IMR-90 (cell line): ENCODE results near the gene CTDSP1. TPM values are rescaled to one million over a fixed set of nuclear protein-coding genes. Genes with fewer than 3 reads are reported as not detected.

Experiments used
- ATAC-seq: fragments of 200-7000 bp; cut with Tn5 transposase; 2 replicates; pipeline ENCODE4 v1.9.1; 2020; ENCODE audit warnings: low read depth, mild to moderate bottlenecking, moderate library complexity
- BruUV-seq: library from RNA; stranded (reverse); fragments of 400-500 nt; replicated peaks from 2 replicates; lab custom pipeline; 2021; lab: Mats Ljungman, UMichigan
- CTCF ChIA-PET: fragments of 300-600 bp; formaldehyde crosslinking; extraction: SDS; loops from one replicate; lab custom pipeline; 2021; ENCODE audit warnings: antibody characterized with exemption; lab: Yijun Ruan, JAX
- POLR2A ChIA-PET: fragments of 300-600 bp; sonication (Branson Sonifier 250); formaldehyde crosslinking; loops from one replicate; lab custom pipeline; 2022; ENCODE audit warnings: antibody characterized with exemption; ENCODE audit not compliant: unreplicated experiment; lab: Charles Lee
- DNase-seq: peaks from one replicate; pipeline ENCODE4 v3.0.0; 2013
- H2AFZ ChIP-seq: replicated peaks from 2 replicates; pipeline ENCODE3; 2013; ENCODE audit warnings: low read length, mild to moderate bottlenecking; ENCODE audit not compliant: poor library complexity
- H2AK5ac ChIP-seq: 2 replicates; pipeline ENCODE4 v1.6.1; 2013; ENCODE audit warnings: low read depth, low read length, inconsistent platforms
- H2AK9ac ChIP-seq: replicated peaks from 2 replicates; pipeline ENCODE3; 2013; ENCODE audit warnings: mild to moderate bottlenecking, low read depth, low read length, moderate library complexity; ENCODE audit not compliant: poor library complexity
- H2BK120ac ChIP-seq: 2 replicates; pipeline ENCODE4 v1.6.1; 2013; ENCODE audit warnings: low read depth, low read length, inconsistent platforms
- H2BK15ac ChIP-seq: 3 replicates; pipeline ENCODE4 v1.6.1; 2013; ENCODE audit warnings: low read depth, low read length, inconsistent platforms
- H2BK20ac ChIP-seq: 2 replicates; pipeline ENCODE4 v1.6.1; 2013; ENCODE audit warnings: low read depth, mild to moderate bottlenecking, inconsistent platforms, low read length, moderate library complexity
- H2BK5ac ChIP-seq: 2 replicates; pipeline ENCODE4 v1.6.1; 2013; ENCODE audit warnings: mild to moderate bottlenecking, low read depth, low read length, inconsistent platforms; ENCODE audit not compliant: poor library complexity, severe bottlenecking
- H3K14ac ChIP-seq: replicated peaks from 2 replicates; pipeline ENCODE4 v1.6.1; 2013; ENCODE audit warnings: low read depth, low read length, inconsistent platforms
- H3K18ac ChIP-seq: 2 replicates; pipeline ENCODE4 v1.6.1; 2013; ENCODE audit warnings: low read depth, low read length, control low read depth
- H3K23ac ChIP-seq: 2 replicates; pipeline ENCODE4 v1.6.1; 2013; ENCODE audit warnings: low read depth, low read length, inconsistent platforms
- H3K27ac ChIP-seq: 2 replicates; pipeline ENCODE4 v1.5.1; 2013; ENCODE audit warnings: mild to moderate bottlenecking, control low read depth, low read length; ENCODE audit not compliant: insufficient read depth
- H3K27me3 ChIP-seq: 2 replicates; pipeline ENCODE4 v1.6.1; 2013; ENCODE audit warnings: low read length; ENCODE audit not compliant: control insufficient read depth, insufficient read depth
- H3K36me3 ChIP-seq: 2 replicates; pipeline ENCODE4 v1.6.1; 2013; ENCODE audit warnings: low read length, mixed read lengths; ENCODE audit not compliant: control insufficient read depth, insufficient read depth
- H3K4ac ChIP-seq: 2 replicates; pipeline ENCODE4 v1.6.1; 2013; ENCODE audit warnings: low read depth, low read length, inconsistent platforms
- H3K4me1 ChIP-seq: 2 replicates; pipeline ENCODE4 v1.6.1; 2013; ENCODE audit warnings: low read length, mixed read lengths; ENCODE audit not compliant: control insufficient read depth, insufficient read depth
- H3K4me2 ChIP-seq: 2 replicates; pipeline ENCODE4 v1.6.1; 2013; ENCODE audit warnings: low read depth, mild to moderate bottlenecking, control low read depth, low read length, moderate library complexity
- H3K4me3 ChIP-seq: 2 replicates; pipeline ENCODE4 v1.5.1; 2013; ENCODE audit warnings: low read depth, mild to moderate bottlenecking, control low read depth, low read length, moderate library complexity; ENCODE audit not compliant: insufficient read depth
- H3K56ac ChIP-seq: 2 replicates; pipeline ENCODE4 v1.6.1; 2013; ENCODE audit warnings: low read length, inconsistent platforms; ENCODE audit not compliant: insufficient read depth; ENCODE audit errors: extremely low read depth
- H3K79me1 ChIP-seq, 2 experiments: 2 replicates each; pipeline ENCODE4 v1.6.1; 2013; ENCODE audit warnings: low read length in 2 of 2, inconsistent platforms in 1 of 2, low read depth in 1 of 2
- H3K9ac ChIP-seq: 2 replicates; pipeline ENCODE4 v1.6.1; 2013; ENCODE audit warnings: low read depth, low read length, control low read depth
- H3K9me1 ChIP-seq: 2 replicates; pipeline ENCODE4 v1.6.1; 2013; ENCODE audit warnings: low read length, inconsistent platforms; ENCODE audit not compliant: insufficient read depth
- H3K9me3 ChIP-seq: 2 replicates; pipeline ENCODE4 v1.6.1; 2013; ENCODE audit warnings: low read length; ENCODE audit not compliant: control insufficient read depth, insufficient read depth
- H4K20me1 ChIP-seq: 2 replicates; pipeline ENCODE4 v1.6.1; 2013; ENCODE audit warnings: low read length, inconsistent platforms; ENCODE audit not compliant: insufficient read depth
- H4K5ac ChIP-seq: 2 replicates; pipeline ENCODE4 v1.6.1; 2013; ENCODE audit warnings: mild to moderate bottlenecking, low read depth, low read length, control low read depth
- H4K8ac ChIP-seq, 2 experiments: 2 replicates each; pipeline ENCODE4 v1.6.1; 2013; ENCODE audit warnings: low read depth in 2 of 2, low read length in 2 of 2, control low read depth in 1 of 2, inconsistent platforms in 1 of 2
- H4K91ac ChIP-seq: 2 replicates; pipeline ENCODE4 v1.6.1; 2013; ENCODE audit warnings: low read depth, low read length, inconsistent platforms; ENCODE audit not compliant: insufficient read depth
- CEBPB ChIP-seq: IDR thresholded peaks from 2 replicates; pipeline ENCODE4 v1.6.1; 2012; ENCODE audit warnings: low read depth, low read length, improper control_type of control experiment
- CHD1 ChIP-seq: IDR thresholded peaks from 2 replicates; pipeline ENCODE4 v1.6.1; 2012; ENCODE audit warnings: low read depth, low read length, improper control_type of control experiment
- MXI1 ChIP-seq: IDR thresholded peaks from 2 replicates; pipeline ENCODE4 v1.6.1; 2012; ENCODE audit warnings: low read depth, mild to moderate bottlenecking, low read length, moderate library complexity, borderline replicate concordance
- WGBS, 2 experiments: methylation state at CpG; one replicate each; pipeline versions ENCODE4 v1.1.5 to v1.1.7; 2013; ENCODE audit warnings: missing lambda C conversion rate in 2 of 2; ENCODE audit not compliant: insufficient read length in 1 of 2; ENCODE audit errors: extremely low coverage in 2 of 2; 5-methylcytosine and 5-hydroxymethylcytosine counted together
- dilution Hi-C: fragments of 300-500 bp; cut with HindIII; formaldehyde crosslinking; loops from one replicate; pipeline ENCODE4 v1.14.3; 2018; ENCODE audit warnings: low sequenced_read_pairs; ENCODE audit not compliant: unreplicated experiment
- in situ Hi-C: fragments of 300-500 bp; cut with MboI; formaldehyde crosslinking; loops from 3 replicates; pipeline ENCODE4 v1.14.3; 2019; ENCODE audit warnings: low sequenced_read_pairs, inconsistent platforms, mixed read lengths
- intact Hi-C: fragments of 100-400 bp; cut with micrococcal nuclease; formaldehyde crosslinking; loops from 2 replicates; pipeline ENCODE4 v1.10.0; 2022
- polyA plus RNA-seq, 3 experiments: library from polyadenylated mRNA; depleted of rRNA; stranded (reverse); fragments of >200 nt; gene quantifications; 2 replicates each; pipeline ENCODE4 v1.2.3, GENCODE V29; 2012; ENCODE audit warnings: low replicate concordance in 1 of 3
- total RNA-seq: library from RNA; depleted of rRNA; stranded (reverse); fragments of >200 nt; gene quantifications from 2 replicates; pipeline ENCODE4 v1.2.3, GENCODE V29; 2012

Gene CTDSP1
- total and polyA plus RNA-seq, 2 of the 4 experiments (the other 2 are of a cell fraction), result 19.7 to 64.3 TPM

DNA sequence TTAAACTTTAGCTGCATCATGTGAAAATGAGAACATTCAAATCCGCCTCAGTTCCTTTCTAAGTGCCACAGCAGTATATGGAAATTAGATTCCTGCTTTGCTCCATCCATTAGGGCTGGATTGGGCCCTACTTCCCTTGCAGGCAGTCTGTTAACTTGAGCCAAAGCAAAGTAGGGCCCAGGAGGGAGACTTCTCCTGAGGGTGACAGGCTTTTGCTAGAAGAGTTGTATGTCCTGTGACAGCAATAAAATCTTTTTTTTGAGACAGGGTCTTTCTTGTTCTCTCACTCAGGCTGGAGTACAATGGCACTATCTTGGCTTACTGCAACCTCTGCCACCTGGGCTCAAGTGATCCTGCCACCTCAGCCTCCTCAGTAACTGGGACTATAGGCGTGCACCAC lies 47.4 kb downstream of the CTDSP1 start:
- H3K4me2 ChIP-seq, result no peak overlapping the region
- 0 out of 2 replicates have a peak, but pooled peaks cover 2% of the 10 kb centered on the region for H3K36me3 ChIP-seq
- H4K8ac ChIP-seq, result no peak overlapping the region
- no peak overlapping the region for H3K9ac ChIP-seq
- TF ChIP-seq MXI1, result no peak
- no peak for TF ChIP-seq CHD1
- TF ChIP-seq CEBPB, result no peak
- in situ Hi-C loops (no loop called here), dilution Hi-C loops (no loop called here), intact Hi-C loops (no loop called here)
- H3K14ac ChIP-seq, result no peak overlapping the region
- no peak overlapping the region for H3K23ac ChIP-seq
- H3K27me3 ChIP-seq, result no peaks in the 10 kb centered on the region
- no peak overlapping the region for H4K5ac ChIP-seq
- H2BK5ac ChIP-seq, result no peak overlapping the region
- no peak overlapping the region for H2AK5ac ChIP-seq
- ChIA-PET CTCF (no interaction called here), POLR2A (no interaction called here)
- no peak overlapping the region for H2AFZ ChIP-seq
- H3K9me1 ChIP-seq, result peaks cover 5% of the 10 kb centered on the region; the same call in 1 of the 2 replicates
- no peak overlapping the region for H3K56ac ChIP-seq
- H4K20me1 ChIP-seq, result peaks cover 3% of the 10 kb centered on the region; the same call in 1 of the 2 replicates
- H2BK20ac ChIP-seq, result no peak overlapping the region
- no peak overlapping the region for H4K91ac ChIP-seq
- H2BK15ac ChIP-seq, result no peak overlapping the region
- peaks cover 3% of the 10 kb centered on the region; the same call in 1 of the 2 replicates for H3K4me1 ChIP-seq
- H3K9me3 ChIP-seq, result no peaks in the 10 kb centered on the region
- DNase-seq (no peak), ATAC-seq (no peak)
- H2AK9ac ChIP-seq, result no peak overlapping the region
- H2BK120ac ChIP-seq, result no peak overlapping the region
- WGBS, 2 experiments, result no CpG with 5 or more reads among the region's 2 CpGs
- no TSS peak for BruUV-seq
- H3K4ac ChIP-seq, result no peak overlapping the region
- no peaks in the 10 kb centered on the region for H3K79me1 ChIP-seq
- no peak overlapping the region for H3K4me3 ChIP-seq
- H3K18ac ChIP-seq, result no peak overlapping the region
- no peak overlapping the region for H3K27ac ChIP-seq
